OCI-M2 (cell line): ENCODE measurements around the gene CCDC91.

ENCODE experiments used
- DNase-seq: peaks from one replicate; lab custom pipeline; 2025; ENCODE audit not compliant: unreplicated experiment; lab: John Stamatoyannopoulos, UW

CCDC91 gene

DNA sequence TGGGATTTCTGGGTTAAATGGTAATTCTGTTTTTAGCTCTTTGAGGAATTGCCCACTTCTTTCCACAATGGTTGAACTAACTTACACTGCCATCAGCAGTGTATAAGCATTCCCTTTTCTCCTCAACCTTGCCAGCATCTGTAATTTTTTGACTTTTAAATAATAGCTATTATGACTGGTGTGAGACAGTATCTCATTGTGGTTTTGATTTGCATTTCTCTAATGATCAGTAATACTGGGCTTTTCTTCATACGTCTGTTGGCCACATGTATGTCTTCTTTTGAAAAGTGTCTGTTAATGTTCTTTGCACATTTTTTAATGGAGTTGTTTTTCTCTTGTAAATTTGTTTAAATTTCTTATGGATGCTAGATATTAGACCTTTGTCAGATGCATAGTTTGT lies 323.7 kb downstream of the CCDC91 start:
- DNase-seq: no peak

GRCh38 chr12:28517101-28517500 lies 326.8 kb downstream of the CCDC91 start:
- no peak for DNase-seq

- no peak for DNase-seq
These were observed 337.5 kb downstream of the CCDC91 start for GRCh38 chr12:28527631-28528249.

- no peak for DNase-seq
These were observed 345.0 kb downstream of the CCDC91 start for GRCh38 chr12:28535216-28535615.

- no peak for DNase-seq
These were observed 345.8 kb downstream of the CCDC91 start for GRCh38 chr12:28536088-28536487.

DNA sequence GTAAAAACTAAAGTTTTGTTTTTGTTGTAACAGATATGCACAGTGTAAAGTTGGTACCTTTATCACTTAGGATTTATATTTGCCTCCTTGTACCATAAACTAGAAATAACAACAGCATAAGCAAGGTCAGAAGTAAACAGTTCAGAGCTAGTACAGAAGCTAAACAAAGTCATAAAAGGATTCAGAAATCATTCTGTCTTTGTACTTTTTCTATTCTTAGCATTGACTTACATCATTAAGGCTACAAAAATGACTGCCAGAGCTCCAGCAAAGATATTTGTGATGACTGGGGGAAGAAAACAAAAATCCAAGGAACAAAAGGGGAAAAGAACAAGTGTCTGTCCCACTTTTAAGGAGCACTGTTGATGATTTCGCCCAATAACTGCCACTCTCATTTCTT lies 347.2 kb downstream of the CCDC91 start:
- DNase-seq: no peak

DNA sequence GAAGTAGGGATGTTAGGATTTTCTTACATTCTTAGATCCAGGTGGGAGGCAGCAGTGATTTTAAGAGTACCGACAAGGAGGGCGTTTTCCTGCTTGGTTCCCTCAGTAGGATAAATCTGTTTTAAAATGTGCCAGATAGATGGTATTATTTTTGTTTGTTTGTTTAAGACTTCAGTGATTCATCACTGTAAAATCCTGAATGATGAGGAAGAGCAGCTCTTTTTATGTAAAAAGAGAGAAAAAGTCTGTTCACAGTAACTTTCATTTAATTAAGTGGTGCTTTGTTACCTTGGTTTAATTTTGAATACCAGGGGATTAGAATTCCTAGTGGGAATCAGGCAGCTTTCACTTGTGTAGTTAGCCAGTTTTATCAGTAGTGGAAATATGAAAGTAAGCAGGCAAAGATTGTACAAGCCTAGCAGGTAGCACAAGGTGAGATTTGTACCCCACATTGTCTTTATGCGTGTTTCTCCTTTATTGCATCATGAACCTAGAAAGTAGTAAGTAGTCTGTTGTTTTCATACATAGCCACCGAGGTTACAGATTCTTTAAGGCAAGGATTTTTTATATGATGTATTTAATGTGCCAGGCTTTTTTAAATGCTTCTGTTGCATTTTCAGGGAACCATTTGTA lies 349.6 kb downstream of the CCDC91 start:
- DNase-seq: no peak

- no peak for DNase-seq
These were observed 350.1 kb downstream of the CCDC91 start for GRCh38 chr12:28540324-28540714.

- no peak for DNase-seq
These were observed 353.0 kb downstream of the CCDC91 start for GRCh38 chr12:28543021-28543890.

- DNase-seq: no peak
These were observed 360.8 kb downstream of the CCDC91 start for GRCh38 chr12:28550757-28551704.

DNA sequence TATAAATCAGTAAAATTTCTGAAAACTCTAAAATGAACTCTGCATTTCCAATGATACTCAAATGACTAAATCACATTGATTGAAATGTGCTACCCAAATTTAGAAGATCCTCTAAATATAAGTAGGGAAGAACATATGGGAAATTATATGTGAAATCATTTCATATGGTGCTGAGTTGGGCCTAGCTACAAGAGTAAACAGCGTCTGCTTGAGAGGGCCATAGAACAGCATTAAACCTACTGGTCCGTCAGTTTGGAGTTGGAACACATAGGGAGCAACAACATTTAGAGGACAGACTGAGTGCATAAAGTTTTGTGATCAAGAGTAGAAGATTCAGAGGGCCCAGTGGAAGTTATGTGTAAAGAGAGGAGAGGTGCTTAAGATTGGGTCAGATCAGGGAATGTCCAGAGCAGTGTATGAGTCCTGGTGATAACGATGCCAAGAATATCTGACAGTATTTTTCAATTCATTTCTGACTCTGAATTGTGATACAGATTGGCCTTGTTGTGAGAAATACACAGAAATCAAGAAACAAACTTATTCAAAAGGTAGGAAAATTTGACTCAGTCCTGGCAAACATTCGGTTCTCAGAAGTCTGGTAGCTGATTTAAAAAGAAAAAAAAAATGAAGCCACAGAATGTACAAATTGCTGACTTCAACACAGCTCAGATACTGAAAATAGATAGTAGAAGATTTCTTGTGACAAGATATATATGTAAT lies 362.2 kb downstream of the CCDC91 start:
- no peak for DNase-seq

GRCh38 chr12:28555748-28556147 lies 365.5 kb downstream of the CCDC91 start:
- no peak for DNase-seq

GRCh38 chr12:28558250-28558649 lies 368.0 kb downstream of the CCDC91 start:
- no peak for DNase-seq

DNA sequence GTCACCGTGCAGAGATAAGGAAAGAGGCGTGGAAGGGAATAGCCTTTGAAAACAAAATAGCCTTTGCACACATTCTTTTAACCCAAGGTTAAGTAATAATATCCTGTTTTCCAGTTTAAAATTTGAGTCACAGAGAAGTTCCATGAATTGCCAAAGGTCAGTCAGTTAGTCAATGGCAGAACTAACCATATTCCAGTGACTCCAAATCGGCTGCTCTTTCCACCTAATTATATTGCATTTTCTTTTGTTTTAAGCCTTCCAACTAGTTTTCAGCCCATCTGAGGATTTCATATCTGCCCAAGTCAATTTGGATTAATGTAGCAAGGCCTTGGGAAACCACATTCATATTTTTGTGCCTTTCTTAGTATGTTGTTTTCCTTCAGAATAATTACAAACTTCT lies 373.0 kb downstream of the CCDC91 start:
- DNase-seq: no peak

GRCh38 chr12:28563936-28564335 lies 373.7 kb downstream of the CCDC91 start:
- no peak for DNase-seq

DNA sequence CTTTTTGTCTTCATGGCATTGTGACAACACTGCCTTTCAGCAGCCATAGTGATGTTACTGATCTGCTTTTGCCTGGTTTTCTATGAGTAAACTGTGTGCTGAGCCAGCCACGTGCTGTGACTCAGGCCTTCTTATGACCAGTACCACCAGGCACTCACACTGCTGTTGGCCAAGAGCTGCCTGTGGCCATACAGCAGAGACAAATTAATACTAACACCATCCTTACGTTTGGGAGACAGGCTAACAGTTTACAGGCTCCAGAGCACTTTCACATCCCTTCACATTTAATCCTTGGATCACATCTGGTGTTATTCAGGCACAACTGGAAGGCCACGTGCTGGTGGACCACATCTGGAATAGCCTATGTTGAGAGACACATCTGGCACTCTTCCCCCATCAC lies 377.9 kb downstream of the CCDC91 start:
- DNase-seq: no peak

GRCh38 chr12:28568704-28569103 lies 378.4 kb downstream of the CCDC91 start:
- DNase-seq: no peak

GRCh38 chr12:28569698-28570411 lies 379.6 kb downstream of the CCDC91 start:
- DNase-seq: no peak

DNA sequence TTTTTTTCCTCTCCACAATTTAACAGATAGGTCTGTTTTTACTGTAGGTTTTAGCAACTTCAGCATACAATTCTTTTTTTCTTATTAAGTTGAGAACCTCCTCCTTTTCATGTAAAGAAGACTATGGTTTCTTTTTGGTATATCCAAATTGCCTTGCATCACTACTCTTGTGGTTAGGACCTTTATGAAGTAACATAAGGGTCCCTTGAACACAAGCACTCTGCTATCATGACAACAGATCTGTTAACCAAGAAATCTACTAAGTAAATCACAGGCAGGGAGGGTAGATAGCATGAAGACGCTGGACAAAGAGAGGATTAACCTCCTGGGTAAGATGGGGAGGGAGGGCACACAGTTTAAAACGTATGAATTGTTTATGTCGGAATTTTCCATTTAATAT lies 380.6 kb downstream of the CCDC91 start:
- no peak for DNase-seq
